ENCODE measurements around the gene SNX21.

SNX21 gene

GRCh38 chr20:45867136-45867818 lies 33.7 kb downstream of the SNX21 start:
- no peak for TF ChIP-seq TAF1 (IDR thresholded peaks at IDR 0.05; ENCODE audit: borderline replicate concordance, insufficient read depth, low read length)

DNA sequence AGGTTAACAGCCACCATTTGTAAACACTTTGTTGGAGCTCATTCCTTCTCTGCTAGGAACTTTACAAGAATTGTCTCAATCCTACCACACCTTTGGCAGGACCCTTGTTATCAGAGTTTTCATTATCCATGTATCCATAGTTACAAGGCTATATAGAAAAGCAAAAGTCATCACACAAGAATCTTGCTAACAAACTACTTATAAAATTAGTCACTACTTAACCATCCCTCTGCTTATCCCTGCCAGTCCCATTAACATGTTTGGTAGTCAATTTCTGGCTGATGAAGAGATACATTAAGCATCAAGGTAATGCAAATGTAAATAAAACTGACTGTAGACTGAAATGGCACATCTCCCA lies 34.2 kb downstream of the SNX21 start:
- TF ChIP-seq REST (IDR thresholded peaks at IDR 0.05; ENCODE audit: insufficient read depth in 1 of 2, low read depth in 2 of 2, low read length in 2 of 2): no peak
- TF ChIP-seq FOXP2 (optimal IDR thresholded peaks at IDR 0.05; ENCODE audit: borderline replicate concordance, extremely low read depth, extremely low read length, insufficient read depth): no peak
- no peak for TF ChIP-seq POLR2AphosphoS5 (IDR thresholded peaks at IDR 0.05; ENCODE audit: low read depth, low read length)
- TF ChIP-seq TAF1 (IDR thresholded peaks at IDR 0.05; ENCODE audit: borderline replicate concordance, insufficient read depth, low read length): no peak
- no peak for TF ChIP-seq SIN3A (IDR thresholded peaks at IDR 0.05; ENCODE audit: borderline replicate concordance, insufficient read depth, low read length)

GRCh38 chr20:45872626-45873025 lies 39.0 kb downstream of the SNX21 start:
- TF ChIP-seq SIN3A (IDR thresholded peaks at IDR 0.05; ENCODE audit: borderline replicate concordance, insufficient read depth, low read length) (no peak), REST (IDR thresholded peaks at IDR 0.05; ENCODE audit: insufficient read depth in 1 of 2, low read depth in 2 of 2, low read length in 2 of 2) (no peak), TAF1 (IDR thresholded peaks at IDR 0.05; ENCODE audit: borderline replicate concordance, insufficient read depth, low read length) (no peak), POLR2AphosphoS5 (IDR thresholded peaks at IDR 0.05; ENCODE audit: low read depth, low read length) (no peak), FOXP2 (optimal IDR thresholded peaks at IDR 0.05; ENCODE audit: borderline replicate concordance, extremely low read depth, extremely low read length, insufficient read depth) (no peak)

- TF ChIP-seq REST (IDR thresholded peaks at IDR 0.05; ENCODE audit: insufficient read depth in 1 of 2, low read depth in 2 of 2, low read length in 2 of 2): no peak
- TF ChIP-seq POLR2AphosphoS5 (IDR thresholded peaks at IDR 0.05; ENCODE audit: low read depth, low read length): no peak
- no peak for TF ChIP-seq FOXP2 (optimal IDR thresholded peaks at IDR 0.05; ENCODE audit: borderline replicate concordance, extremely low read depth, extremely low read length, insufficient read depth)
- no peak for TF ChIP-seq TAF1 (IDR thresholded peaks at IDR 0.05; ENCODE audit: borderline replicate concordance, insufficient read depth, low read length)
- TF ChIP-seq SIN3A (IDR thresholded peaks at IDR 0.05; ENCODE audit: borderline replicate concordance, insufficient read depth, low read length): no peak
Observed at GRCh38 chr20:45873409-45874103, 40.0 kb downstream of the SNX21 start.

DNA sequence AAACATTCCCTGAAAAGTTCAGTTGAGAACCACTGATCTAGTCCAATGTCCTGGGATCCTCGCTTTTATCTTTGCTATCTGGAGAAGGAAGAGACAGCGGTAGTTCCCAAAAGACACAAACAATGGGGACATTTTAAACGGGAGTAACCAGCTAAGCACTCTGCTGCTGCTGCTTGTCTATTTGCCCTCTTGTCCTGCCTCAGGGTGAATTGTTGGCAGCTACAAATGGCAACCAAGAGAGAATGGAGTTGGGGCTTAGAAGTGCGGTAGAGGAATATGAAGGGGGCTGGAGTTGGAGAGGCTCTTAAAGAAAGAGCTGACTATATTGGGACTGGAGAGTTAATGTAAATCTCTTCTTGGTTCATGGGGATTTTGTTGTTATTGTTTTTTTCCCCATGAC lies 41.0 kb downstream of the SNX21 start:
- no peak for TF ChIP-seq TAF1 (IDR thresholded peaks at IDR 0.05; ENCODE audit: borderline replicate concordance, insufficient read depth, low read length)
- no peak for TF ChIP-seq POLR2AphosphoS5 (IDR thresholded peaks at IDR 0.05; ENCODE audit: low read depth, low read length)
- no peak for TF ChIP-seq REST (IDR thresholded peaks at IDR 0.05; ENCODE audit: insufficient read depth in 1 of 2, low read depth in 2 of 2, low read length in 2 of 2)
- no peak for TF ChIP-seq FOXP2 (optimal IDR thresholded peaks at IDR 0.05; ENCODE audit: borderline replicate concordance, extremely low read depth, extremely low read length, insufficient read depth)
- no peak for TF ChIP-seq SIN3A (IDR thresholded peaks at IDR 0.05; ENCODE audit: borderline replicate concordance, insufficient read depth, low read length)

All from PFSK-1 (cell line).